HL-60 (cell line): ENCODE data around the gene NLGN3.

ENCODE experiments used
- CTCF ChIP-seq: IDR thresholded peaks from one replicate; pipeline ENCODE4 v1.5.1; 2011; ENCODE audit warnings: low read length, control low read depth, inconsistent platforms; ENCODE audit not compliant: insufficient read depth
- GABPA ChIP-seq: IDR thresholded peaks from 2 replicates; pipeline ENCODE4 v1.6.1; 2012; ENCODE audit warnings: low read depth
- POLR2AphosphoS5 ChIP-seq: IDR thresholded peaks from 2 replicates; pipeline ENCODE4 v1.6.1; 2012; ENCODE audit warnings: low read depth
- REST ChIP-seq: IDR thresholded peaks from 2 replicates; pipeline ENCODE4 v1.6.1; 2012; ENCODE audit warnings: low read depth; ENCODE audit not compliant: insufficient replicate concordance
- SPI1 ChIP-seq: IDR thresholded peaks from 2 replicates; pipeline ENCODE4 v1.6.1; 2012; ENCODE audit warnings: low read depth, mild to moderate bottlenecking, borderline replicate concordance

GRCh38 chrX:71102292-71102691, 42.3 kb upstream of the NLGN3 start:
- no peak for TF ChIP-seq CTCF
- TF ChIP-seq GABPA, result no peak
- no peak for TF ChIP-seq SPI1
- TF ChIP-seq REST, result no peak
- no peak for TF ChIP-seq POLR2AphosphoS5
